GM19395 (cell line): ENCODE measurements around the gene RXFP4.
"Not testable (repeated sequence)": the region's sequence is repeated elsewhere in the genome, so short reads cannot be mapped to it uniquely, and the experiment has no call there.

Experiments used
- ATAC-seq: cut with Tn5 transposase; IDR thresholded peaks from one replicate; pipeline ENCODE4 v1.9.1; 2021; ENCODE audit warnings: mild to moderate bottlenecking, moderate library complexity; ENCODE audit not compliant: unreplicated experiment

Gene RXFP4, protein sequence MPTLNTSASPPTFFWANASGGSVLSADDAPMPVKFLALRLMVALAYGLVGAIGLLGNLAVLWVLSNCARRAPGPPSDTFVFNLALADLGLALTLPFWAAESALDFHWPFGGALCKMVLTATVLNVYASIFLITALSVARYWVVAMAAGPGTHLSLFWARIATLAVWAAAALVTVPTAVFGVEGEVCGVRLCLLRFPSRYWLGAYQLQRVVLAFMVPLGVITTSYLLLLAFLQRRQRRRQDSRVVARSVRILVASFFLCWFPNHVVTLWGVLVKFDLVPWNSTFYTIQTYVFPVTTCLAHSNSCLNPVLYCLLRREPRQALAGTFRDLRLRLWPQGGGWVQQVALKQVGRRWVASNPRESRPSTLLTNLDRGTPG

DNA sequence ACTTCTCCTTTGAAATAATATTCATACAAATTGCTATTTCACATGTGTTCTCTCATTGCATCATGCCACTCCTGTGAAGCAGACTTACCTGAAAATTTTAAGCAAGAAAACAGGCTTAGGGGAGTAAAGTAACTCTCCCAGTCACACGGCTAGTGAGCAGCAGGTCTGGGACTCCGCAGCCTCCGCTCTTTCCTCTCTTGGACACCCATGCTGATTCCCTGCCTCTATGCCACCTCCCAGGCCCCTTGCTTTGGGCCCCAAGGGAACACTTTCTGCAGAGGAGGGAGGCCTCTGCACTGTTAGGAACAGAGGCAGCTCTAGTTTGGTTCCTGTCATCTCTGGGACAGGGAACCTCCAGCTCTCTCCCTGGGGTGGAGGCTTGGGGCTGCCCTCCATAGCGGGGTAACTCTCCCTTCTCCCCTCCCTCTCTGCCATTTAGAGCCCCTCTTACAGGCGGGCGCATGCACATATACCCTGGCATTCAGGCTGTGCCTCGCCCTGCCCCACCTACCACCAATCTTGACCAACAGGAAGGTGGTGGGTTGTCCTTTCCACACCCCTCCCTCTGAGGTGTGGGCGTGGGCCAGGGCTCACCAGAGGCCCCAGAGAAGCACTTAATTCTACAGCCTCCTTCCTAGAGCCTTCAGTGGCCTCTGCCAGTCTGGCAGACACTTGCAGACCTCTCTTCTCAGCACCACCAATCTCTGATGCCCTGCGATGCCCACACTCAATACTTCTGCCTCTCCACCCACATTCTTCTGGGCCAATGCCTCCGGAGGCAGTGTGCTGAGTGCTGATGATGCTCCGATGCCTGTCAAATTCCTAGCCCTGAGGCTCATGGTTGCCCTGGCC is at the start of gene RXFP4:
TSS of gene RXFP4 (plus strand) at position 646 of the 852 bp plus-strand sequence. CDS start at position 718, 72 bp downstream.
- no peak for ATAC-seq

DNA sequence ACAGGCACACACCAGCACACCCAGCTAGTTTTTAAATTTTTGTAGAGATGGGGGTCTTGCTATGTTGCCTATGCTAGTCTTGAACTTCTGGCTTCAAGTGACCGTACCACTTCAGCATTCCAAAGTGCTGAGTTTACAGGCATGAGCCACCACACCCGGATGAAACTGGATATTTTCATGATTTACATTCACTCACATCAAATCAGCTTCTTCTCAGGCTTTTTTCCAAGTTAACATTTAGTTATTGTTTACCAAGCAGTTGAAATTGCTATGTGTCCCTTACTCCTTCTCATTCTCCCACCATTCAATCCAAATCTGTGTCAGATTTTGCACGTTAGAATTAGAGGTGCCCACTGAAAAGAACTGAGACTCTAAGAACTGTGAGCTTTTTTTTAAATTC is 48.6 kb upstream of the RXFP4 start:
- no peak for ATAC-seq

DNA sequence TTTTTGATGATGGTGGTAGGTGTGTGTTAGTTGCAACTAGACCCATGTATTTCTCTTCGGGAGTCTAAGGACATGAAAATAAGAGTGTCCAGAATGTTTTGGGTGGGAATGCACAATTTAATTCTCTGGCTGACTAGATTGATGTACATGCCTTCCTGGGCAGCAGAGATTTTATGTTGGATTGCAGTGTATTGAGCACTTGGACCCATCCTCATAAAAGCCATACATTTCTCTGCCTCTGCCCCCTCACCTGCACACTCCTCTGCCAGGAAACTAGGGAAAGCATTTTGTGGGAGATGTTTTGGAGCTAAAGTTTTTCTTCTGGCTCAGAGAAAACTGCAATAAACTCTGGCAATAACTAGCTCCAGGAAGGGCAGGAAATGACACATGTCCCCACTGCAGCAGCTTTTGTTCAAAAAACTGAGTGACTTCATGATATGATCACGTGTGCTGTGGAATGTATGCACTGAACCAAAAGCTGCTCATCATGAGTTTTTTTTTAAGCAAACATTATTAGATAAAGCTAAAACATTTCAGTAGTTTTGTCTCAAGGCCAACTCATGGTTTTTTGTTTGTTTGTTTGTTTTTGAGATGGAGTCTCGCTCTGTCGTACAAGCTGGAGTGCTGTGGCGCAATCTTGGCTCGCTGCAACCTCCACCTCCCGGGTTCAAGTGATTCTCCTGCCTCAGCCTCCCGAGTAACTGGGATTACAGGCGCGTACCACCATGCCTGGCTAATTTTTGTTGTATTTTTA is 47.9 kb upstream of the RXFP4 start:
- no peak for ATAC-seq

DNA sequence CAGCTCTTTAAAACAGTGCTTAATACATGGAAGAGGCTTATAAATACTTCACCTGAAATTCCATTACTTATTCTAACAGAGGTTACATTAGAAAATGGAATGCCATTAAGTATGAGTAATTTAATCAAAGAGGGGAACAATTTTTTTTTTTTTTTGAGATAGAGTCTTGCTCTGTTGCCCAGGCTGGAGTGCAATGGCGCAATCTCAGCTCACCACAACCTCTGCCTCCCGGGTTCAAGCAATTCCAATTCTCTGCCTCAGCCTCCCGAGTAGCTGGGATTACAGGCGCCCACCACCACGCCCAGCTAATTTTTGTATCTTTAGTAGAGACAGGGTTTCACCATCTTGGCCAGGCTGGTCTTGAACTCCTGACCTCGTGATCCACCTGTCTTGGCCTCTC is 45.8 kb upstream of the RXFP4 start:
- not testable (repeated sequence) for ATAC-seq

DNA sequence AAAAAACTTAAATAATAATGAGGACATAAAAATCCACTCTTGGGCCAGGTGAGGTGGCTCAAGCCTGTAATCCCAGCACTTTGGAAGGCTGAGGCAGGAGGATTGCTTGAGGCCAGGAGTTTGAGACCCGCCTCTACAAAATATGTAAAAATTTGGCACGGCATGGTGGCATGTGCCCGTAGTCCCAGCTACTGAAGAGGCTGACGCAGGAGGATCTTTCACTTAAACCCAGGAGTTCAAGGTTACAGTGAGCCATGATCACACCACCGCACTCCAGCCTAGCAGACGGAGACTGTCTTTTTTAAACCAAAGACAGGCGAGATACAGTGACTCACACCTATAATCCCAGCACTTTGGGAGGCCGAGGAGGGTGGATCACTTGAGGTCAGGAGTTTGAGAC is 45.0 kb upstream of the RXFP4 start:
- not testable (repeated sequence) for ATAC-seq

DNA sequence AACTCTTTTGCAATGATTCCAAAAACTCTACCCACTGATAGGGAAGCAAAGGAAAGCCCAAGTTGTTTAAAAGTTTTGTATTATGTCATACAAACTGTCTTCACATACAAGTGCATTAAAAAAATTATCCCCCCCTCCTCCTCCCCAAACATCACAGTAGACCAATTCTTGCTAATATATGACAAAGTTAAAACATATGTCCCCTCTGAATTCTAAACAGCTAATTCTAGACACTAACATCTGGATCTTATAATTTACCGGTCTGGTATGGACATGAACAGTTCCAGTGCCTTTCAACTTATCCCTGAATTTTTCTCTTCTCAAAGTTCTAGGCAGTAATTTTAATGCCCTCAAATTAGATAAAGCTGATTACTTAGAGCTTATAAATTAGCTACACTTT is 43.7 kb upstream of the RXFP4 start:
- ATAC-seq: no peak

DNA sequence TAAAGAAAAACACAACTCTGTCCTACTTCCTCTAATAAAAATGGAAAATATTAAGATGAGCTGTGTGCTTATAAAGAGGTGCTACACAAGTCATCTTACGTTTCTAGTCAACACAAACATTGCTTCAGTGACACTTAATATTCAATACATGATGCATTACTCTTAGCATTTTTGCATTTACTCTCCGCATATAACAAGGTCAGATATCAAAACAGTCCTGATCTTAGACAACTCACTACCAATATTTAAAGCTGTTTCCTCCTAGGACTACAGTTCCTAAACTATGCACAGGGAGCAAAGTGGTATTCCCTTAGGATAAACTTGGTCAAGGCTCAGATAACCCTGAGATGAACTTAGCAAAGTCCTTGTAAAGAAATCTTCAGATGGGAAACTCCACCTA is 42.5 kb upstream of the RXFP4 start:
- no peak for ATAC-seq

DNA sequence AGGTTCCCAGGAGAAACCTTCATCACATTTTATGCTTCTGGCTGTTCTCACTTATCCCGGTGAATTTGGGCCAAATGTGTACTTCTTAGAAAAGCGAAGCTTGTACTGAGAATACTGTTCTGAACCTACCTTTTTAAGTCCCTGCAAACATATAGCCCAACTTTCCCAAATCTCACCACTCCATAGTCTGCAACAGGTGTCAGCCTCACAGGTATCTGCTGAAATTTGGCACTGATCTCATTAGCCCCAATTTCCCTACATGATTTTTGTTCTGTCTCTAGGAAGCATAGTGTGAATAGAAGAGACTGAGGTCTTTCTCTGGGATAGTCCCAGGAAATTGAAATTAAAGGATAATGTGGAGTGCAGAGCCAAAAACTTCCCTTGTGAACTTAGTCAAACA is 41.8 kb upstream of the RXFP4 start:
- no peak for ATAC-seq

DNA sequence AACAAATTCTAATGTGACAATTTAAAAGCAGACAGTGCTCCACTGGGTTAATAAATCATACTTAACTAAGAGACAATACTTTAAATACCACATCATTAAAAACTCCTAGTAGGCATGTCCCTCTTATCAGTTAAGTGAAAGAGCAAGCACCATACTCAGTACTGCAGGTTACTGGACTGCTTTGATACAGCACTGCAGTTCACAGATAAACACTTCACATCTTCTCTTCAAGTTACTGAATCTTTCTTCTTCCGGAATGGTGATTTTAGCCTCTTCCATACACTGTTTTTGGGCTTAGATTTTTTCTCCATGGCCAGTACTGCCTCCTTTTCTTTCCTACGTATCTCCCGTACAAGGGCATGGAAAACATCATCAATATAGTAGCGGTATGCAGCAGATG is 41.3 kb upstream of the RXFP4 start:
- no peak for ATAC-seq

DNA sequence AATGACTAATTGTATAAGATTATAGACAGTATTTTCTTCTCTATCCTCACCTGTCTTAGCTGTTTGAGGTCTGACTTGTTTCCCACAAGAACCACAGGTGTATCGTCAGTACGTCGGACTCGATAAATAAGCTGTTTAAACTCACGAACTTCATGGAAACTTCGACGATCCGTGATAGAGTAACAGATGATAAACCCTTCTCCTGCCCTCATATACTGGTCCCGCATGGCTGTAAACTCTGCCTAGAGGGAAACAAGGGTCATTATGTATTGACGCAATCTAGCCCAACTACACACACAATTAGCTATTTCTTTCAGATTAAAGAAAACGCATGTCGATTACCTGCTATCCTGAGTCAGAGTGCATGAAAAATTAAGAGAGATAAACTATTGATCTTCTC is 37.2 kb upstream of the RXFP4 start:
- ATAC-seq: no peak

DNA sequence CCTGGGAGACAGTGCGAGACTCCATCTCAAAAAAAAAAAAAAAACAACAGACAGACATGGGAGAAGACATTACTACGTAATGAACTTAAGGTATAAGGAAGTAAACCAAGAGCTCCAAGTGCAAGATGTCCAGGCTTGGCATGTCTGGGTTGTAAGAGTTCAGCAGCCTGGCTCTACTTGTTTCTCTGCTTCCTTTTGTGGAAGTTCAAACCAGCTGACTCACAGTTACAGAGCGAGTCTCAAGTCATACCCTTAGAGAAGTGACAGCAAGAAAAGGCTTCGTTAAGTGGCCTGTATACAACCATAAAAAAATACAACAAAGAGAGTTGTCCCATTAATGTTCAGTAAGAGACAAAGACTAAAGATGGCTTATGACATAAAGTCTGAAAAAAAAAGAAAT is 31.5 kb upstream of the RXFP4 start:
- ATAC-seq: no peak

DNA sequence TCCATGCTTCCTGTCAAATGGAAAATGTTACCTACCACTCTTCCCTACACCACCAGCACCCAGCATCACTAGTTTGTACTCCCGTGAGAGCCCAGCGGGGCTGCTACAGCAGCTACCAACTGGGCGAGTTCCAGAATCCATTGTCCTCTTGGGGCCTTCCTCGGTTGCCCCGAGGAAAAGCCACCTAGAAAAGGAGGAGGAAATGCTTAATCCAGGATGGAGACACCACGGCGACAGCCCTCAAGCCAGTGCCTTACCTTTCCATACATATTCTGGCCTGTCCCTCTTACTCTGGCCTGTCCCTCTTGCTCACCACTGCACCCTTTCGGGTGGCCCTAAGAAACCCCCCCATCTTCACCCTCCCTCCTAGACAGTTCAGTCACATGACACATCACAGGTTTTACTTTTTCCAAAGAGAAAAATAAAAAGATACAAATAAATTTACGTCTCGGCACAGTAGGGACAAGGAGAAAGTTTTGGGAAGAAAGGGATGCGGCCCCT is 30.8 kb upstream of the RXFP4 start:
- ATAC-seq: no peak

DNA sequence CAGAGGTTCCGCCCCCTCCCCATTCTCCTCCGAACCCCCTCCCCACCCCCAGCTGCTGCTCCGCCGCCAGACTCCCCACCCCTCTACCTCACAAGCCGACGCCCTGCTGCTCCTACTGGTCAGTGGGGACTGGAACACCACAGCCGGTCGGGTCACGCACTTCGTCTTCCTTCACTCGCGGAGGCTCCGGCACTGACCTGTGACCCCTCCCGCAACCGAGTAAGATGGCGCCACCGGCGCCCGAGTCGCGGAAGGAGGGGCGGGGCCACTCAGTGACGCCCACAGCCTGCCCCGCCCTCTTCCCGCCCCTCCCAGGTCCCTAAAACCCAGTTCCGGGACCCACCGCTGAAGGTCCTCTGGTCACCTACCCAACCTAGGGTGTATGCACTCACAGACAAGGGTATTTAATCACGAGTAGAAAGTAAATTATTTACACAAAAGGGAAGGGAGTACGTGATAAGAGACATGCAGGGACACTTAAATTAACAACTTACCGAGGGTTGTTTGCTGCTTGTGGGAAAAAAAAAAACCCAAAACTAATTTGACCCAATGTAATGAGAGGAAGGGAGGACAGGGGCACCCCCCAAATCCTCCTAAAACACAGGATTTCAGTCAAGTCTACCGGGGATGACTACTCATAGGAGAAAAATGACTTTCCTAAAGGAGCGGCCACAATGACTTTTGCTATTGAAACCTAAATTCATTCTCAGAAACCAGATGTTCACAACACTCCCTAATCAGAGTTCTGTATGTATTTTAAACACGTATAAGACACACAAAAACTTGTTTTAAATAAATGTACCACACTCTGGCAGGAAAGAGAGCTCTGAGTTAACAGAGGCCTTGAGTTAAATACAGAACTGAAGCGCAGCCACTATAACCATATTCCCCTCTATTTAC is 30.0 kb upstream of the RXFP4 start, which contains the start of gene RIT1:
TSS of gene RIT1 (minus strand) at position 194 of the 900 bp plus-strand sequence. CDS start 588 bp downstream, outside the sequence.
- peak; percentile 82 for ATAC-seq

DNA sequence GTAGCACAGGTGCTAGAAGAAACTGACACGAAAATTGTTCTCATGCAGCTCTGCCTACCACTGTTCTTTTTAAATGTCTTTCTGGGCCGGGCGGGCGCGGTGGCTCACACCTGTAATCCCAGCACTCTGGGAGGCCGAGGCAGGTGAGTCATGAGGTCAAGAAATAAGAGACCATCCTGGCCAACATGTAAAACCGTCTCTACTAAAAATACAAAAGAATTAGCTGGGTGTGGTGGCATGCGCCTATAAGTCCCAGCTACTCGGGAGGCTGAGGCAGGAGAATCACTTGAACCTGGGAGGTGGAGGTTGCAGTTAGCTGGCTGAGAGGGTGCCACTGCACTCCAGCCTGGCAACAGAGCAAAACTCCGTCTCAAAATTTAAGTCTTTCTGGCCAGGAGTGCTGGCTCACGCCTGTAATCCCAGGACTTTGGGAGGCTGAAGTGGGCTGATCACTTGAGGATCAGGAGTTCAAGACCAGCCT is 29.3 kb upstream of the RXFP4 start:
- ATAC-seq: no peak

DNA sequence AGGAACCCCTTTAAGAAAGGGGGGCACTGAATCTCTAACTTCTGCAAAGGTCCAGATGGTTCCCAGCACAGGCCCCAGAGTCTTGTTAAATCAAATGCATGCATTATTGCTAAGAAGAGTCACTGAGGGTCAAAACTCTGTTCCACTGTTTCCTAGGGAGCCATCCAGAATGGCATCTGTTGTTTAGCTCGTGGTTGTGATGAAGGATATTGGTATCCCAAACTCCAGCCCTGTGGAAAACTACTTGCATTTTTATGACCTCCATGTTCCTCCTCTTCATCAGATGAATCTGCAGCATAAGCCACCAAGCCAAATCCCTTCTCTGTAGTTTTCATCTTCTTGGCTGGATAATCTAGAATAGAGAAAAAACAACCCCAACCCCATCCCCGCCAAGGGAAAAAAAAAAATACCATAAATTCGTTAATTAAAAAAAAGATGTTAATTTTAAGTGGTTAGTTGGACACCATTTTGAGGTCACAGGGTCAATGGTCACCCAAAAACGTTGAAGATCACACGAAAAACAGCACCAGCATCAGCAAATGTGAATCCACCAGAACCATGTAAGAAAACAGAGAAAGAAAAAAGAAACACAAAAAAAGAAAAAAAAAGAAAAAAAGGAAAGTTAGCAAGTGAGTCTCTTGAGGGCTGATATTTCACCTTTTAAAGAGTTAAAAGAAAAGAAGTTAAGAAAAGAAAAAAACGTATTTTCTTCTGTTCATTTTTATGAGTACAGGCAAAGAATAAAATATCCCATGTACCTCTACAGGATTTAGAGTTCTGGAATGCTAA is 27.3 kb upstream of the RXFP4 start:
- ATAC-seq: no peak

DNA sequence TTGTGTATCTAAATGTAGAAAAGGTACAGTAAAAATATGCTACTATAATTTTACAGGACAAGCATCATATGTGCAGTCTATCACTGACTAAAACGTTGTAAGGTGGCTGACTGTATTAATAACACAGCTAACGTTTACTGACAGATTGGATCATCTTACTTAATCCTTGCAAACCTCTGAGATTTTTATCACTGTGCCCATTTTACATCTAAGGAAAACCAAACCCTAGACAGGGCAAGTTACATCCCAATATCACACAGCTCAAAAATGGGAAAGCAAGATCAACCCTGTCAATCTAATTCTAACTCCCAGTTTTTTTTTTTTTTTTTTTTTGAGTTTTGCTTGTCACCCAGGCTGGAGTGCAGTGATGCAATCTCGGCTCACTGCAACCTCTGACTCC is 22.8 kb upstream of the RXFP4 start:
- ATAC-seq: no peak

DNA sequence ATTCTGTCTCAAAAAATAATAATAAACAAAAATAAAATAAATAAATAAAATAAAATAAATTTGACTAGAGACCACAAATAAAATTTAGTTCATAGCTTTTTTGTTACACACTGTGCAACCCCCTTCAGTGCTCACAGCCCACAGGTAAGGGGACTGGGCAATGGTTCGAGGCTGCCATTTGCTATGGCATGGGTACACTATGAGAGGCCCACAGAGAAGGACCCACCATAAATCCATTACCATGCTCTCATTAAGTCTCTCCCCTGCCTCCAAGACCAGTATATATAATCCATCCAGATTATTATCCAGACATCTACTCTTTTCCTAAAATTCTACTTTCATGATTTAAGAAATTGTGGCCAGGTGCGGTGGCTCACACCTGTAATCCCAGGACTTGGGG is 21.6 kb upstream of the RXFP4 start:
- no peak for ATAC-seq

DNA sequence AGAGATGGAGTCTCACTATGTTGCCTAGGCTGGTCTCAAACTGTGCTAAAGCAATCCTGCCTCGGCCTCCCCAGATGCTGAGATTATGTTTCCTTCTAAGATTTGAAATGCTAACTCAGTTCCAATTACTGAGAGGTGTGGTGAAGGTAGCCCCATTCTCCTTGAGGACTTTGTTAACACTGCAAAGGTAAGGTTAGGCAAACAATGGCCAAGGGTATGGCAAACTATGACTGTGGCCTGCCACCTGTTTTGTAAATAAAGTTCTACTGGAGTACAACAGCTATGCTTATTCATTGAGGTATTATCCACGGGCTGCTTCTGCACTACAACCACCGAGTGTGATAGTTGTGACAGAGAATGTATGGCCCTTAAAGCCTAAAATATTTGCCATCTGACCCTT is 20.7 kb upstream of the RXFP4 start:
- ATAC-seq: no peak

DNA sequence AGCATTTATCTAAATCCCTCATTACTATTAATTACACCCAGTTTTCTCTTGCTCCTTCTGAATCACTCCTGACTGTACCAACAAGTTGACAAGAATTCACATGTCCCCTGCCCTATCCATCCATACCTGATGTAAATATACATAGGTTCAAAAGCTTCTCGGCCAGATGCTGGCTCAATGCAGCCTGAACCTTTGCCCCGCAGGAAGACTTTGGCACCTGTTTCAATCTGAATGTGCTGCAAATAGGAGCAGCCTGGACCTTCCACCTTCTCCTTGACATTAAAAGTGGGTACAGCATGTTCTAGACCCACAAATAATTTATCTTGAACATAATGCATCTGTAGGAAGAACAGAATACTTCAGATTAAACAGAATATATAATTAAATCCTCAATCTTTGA is 15.9 kb upstream of the RXFP4 start:
- no peak for ATAC-seq
